Rectal smooth muscle tissue (tissue), 1 donor: ENCODE results near the gene GRAMD4.

Source experiments
- H3K27ac ChIP-seq: one replicate; pipeline ENCODE4 v1.7.0; 2013; ENCODE audit warnings: low read depth, low read length, inconsistent platforms
- H3K27me3 ChIP-seq: one replicate; pipeline ENCODE4 v1.7.0; 2013; ENCODE audit warnings: low read length; ENCODE audit not compliant: control insufficient read depth, insufficient read depth
- H3K36me3 ChIP-seq: one replicate; pipeline ENCODE4 v1.7.0; 2013; ENCODE audit warnings: low read length; ENCODE audit not compliant: control insufficient read depth, insufficient read depth
- H3K4me1 ChIP-seq: one replicate; pipeline ENCODE4 v1.7.0; 2013; ENCODE audit warnings: low read length; ENCODE audit not compliant: control insufficient read depth, insufficient read depth
- H3K4me3 ChIP-seq: one replicate; pipeline ENCODE4 v1.7.0; 2013; ENCODE audit warnings: low read length
- H3K9ac ChIP-seq: one replicate; pipeline ENCODE4 v1.7.0; 2013; ENCODE audit warnings: low read length

Gene GRAMD4

GRCh38 chr22:46594947-46595298 is 25.3 kb upstream of the GRAMD4 start:
- Histone ChIP-seq H3K9ac (no peak overlapping the region), H3K36me3 (no peaks in the 10 kb centered on the region), H3K4me3 (no peak overlapping the region), H3K27me3 (no peaks in the 10 kb centered on the region), H3K4me1 (no peaks in the 10 kb centered on the region), H3K27ac (no peak overlapping the region)

GRCh38 chr22:46595545-46595944 is 24.6 kb upstream of the GRAMD4 start:
- no peak overlapping the region for H3K27ac ChIP-seq
- no peaks in the 10 kb centered on the region for H3K4me1 ChIP-seq
- H3K27me3 ChIP-seq, result no peaks in the 10 kb centered on the region
- no peak overlapping the region for H3K9ac ChIP-seq
- no peaks in the 10 kb centered on the region for H3K36me3 ChIP-seq
- H3K4me3 ChIP-seq, result no peak overlapping the region

GRCh38 chr22:46596032-46596441 is 24.1 kb upstream of the GRAMD4 start:
- H3K4me3 ChIP-seq, result no peak overlapping the region
- H3K9ac ChIP-seq, result no peak overlapping the region
- no peak overlapping the region for H3K27ac ChIP-seq
- H3K4me1 ChIP-seq, result no peaks in the 10 kb centered on the region
- no peaks in the 10 kb centered on the region for H3K36me3 ChIP-seq
- no peaks in the 10 kb centered on the region for H3K27me3 ChIP-seq

- Histone ChIP-seq H3K4me3 (no peak overlapping the region), H3K27me3 (no peaks in the 10 kb centered on the region), H3K9ac (no peak overlapping the region), H3K27ac (no peak overlapping the region), H3K4me1 (no peaks in the 10 kb centered on the region), H3K36me3 (no peaks in the 10 kb centered on the region)
These were observed 23.4 kb upstream of the GRAMD4 start for GRCh38 chr22:46596819-46597218.

- Histone ChIP-seq H3K4me1 (no peaks in the 10 kb centered on the region), H3K36me3 (no peaks in the 10 kb centered on the region), H3K27me3 (no peaks in the 10 kb centered on the region), H3K9ac (no peak overlapping the region), H3K27ac (no peak overlapping the region), H3K4me3 (no peak overlapping the region)
These were observed 22.0 kb upstream of the GRAMD4 start for GRCh38 chr22:46598224-46598623.

GRCh38 chr22:46598737-46599424 is 21.3 kb upstream of the GRAMD4 start:
- no peaks in the 10 kb centered on the region for H3K36me3 ChIP-seq
- H3K9ac ChIP-seq, result no peak overlapping the region
- no peak overlapping the region for H3K27ac ChIP-seq
- H3K4me3 ChIP-seq, result no peak overlapping the region
- H3K4me1 ChIP-seq, result no peaks in the 10 kb centered on the region
- no peaks in the 10 kb centered on the region for H3K27me3 ChIP-seq

GRCh38 chr22:46600273-46600796 is 19.9 kb upstream of the GRAMD4 start:
- Histone ChIP-seq H3K36me3 (no peaks in the 10 kb centered on the region), H3K4me1 (no peaks in the 10 kb centered on the region), H3K27me3 (no peaks in the 10 kb centered on the region), H3K9ac (no peak overlapping the region), H3K27ac (no peak overlapping the region), H3K4me3 (no peak overlapping the region)

- H3K4me1 ChIP-seq, result no peaks in the 10 kb centered on the region
- no peaks in the 10 kb centered on the region for H3K36me3 ChIP-seq
- H3K27ac ChIP-seq, result no peak overlapping the region
- H3K27me3 ChIP-seq, result no peaks in the 10 kb centered on the region
- no peak overlapping the region for H3K9ac ChIP-seq
- H3K4me3 ChIP-seq, result no peak overlapping the region
These were observed 18.2 kb upstream of the GRAMD4 start for GRCh38 chr22:46602025-46602424.

GRCh38 chr22:46604306-46604690 is 15.9 kb upstream of the GRAMD4 start:
- no peak overlapping the region for H3K27ac ChIP-seq
- H3K27me3 ChIP-seq, result no peaks in the 10 kb centered on the region
- no peak overlapping the region for H3K4me3 ChIP-seq
- no peak overlapping the region for H3K9ac ChIP-seq
- H3K4me1 ChIP-seq, result no peaks in the 10 kb centered on the region
- H3K36me3 ChIP-seq, result no peaks in the 10 kb centered on the region

- no peaks in the 10 kb centered on the region for H3K4me1 ChIP-seq
- H3K27me3 ChIP-seq, result no peaks in the 10 kb centered on the region
- H3K36me3 ChIP-seq, result no peaks in the 10 kb centered on the region
- no peak overlapping the region for H3K27ac ChIP-seq
- H3K4me3 ChIP-seq, result no peak overlapping the region
- H3K9ac ChIP-seq, result no peak overlapping the region
These were observed 15.1 kb upstream of the GRAMD4 start for GRCh38 chr22:46605117-46605516.

GRCh38 chr22:46606886-46607285 is 13.3 kb upstream of the GRAMD4 start:
- Histone ChIP-seq H3K4me1 (no peaks in the 10 kb centered on the region), H3K9ac (no peak overlapping the region), H3K27ac (no peak overlapping the region), H3K4me3 (no peak overlapping the region), H3K27me3 (no peaks in the 10 kb centered on the region), H3K36me3 (no peaks in the 10 kb centered on the region)

GRCh38 chr22:46607483-46608114 is 12.6 kb upstream of the GRAMD4 start:
- Histone ChIP-seq H3K4me1 (no peaks in the 10 kb centered on the region), H3K36me3 (no peaks in the 10 kb centered on the region), H3K27ac (no peak overlapping the region), H3K4me3 (no peak overlapping the region), H3K27me3 (no peaks in the 10 kb centered on the region), H3K9ac (no peak overlapping the region)

- Histone ChIP-seq H3K4me1 (peaks cover 4% of the 10 kb centered on the region), H3K36me3 (no peaks in the 10 kb centered on the region), H3K27me3 (no peaks in the 10 kb centered on the region), H3K4me3 (no peak overlapping the region), H3K9ac (no peak overlapping the region), H3K27ac (no peak overlapping the region)
These were observed 11.0 kb upstream of the GRAMD4 start for GRCh38 chr22:46609175-46609690.
